HepG2 (cell line): ENCODE data around the gene SMARCC1.

ENCODE experiments used
- ARNTL ChIP-seq: sonication (generic); formaldehyde crosslinking; IDR thresholded peaks from 2 replicates; pipeline ENCODE4 v1.4.0; 2020; ENCODE audit warnings: mild to moderate bottlenecking, missing genetic modification reagents
- GPBP1L1 ChIP-seq: sonication (generic); formaldehyde crosslinking; IDR thresholded peaks from 2 replicates; pipeline ENCODE4 v1.5.0; 2020; ENCODE audit warnings: mild to moderate bottlenecking, missing genetic modification reagents
- KAT7 ChIP-seq: IDR thresholded peaks from 2 replicates; pipeline ENCODE4 v1.6.1; 2018; ENCODE audit warnings: borderline replicate concordance, missing compliant biosample characterization
- MTA3 ChIP-seq: sonication (generic); formaldehyde crosslinking; IDR thresholded peaks from 2 replicates; pipeline ENCODE4 v1.4.0; 2020; ENCODE audit warnings: missing genetic modification reagents

DNA sequence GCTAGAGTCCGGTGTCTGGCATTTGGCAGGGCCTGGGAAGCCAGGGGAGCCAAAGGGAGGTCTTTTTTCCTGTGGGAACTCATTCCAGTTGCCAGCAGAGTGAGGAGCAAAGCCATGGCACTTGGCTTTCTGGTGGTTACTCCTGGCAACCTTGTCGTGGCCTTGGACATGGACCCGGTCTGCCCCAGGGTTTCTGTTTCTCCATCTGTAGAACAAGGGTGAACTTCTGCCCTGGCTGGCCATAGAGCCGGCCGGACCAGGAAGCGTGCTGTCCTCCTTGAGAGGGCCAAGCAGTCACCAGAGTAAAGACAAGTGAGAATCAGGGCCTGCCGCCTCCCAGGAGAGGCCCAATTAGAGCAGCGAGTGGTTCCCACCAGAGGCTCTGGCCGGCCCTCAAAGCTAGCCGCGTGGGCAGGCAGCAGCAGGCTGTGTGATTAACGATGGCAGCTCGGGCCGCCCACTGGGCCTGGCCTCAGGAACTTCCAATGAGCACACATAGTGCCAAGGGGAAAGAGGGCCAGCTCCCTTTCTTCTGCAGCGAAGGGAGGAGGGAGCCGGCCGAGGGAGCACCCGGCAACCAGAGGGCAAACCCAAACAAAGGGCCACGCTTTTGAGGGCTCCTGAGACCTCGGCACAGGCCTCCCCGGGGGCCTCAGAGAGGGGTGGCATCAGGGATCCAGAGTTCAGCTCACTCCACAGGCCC lies 239.1 kb downstream of the SMARCC1 start:
- no peak for TF ChIP-seq GPBP1L1 (CRISPR knock-in tag)
- no peak for TF ChIP-seq MTA3 (CRISPR knock-in tag)
- TF ChIP-seq ARNTL (CRISPR knock-in tag) = no peak
- no peak for TF ChIP-seq KAT7 (CRISPR knock-in tag)
